Measurements from ENCODE around the gene DEXI.
"Not testable (repeated sequence)": the region's sequence is repeated elsewhere in the genome, so short reads cannot be mapped to it uniquely, and the experiment has no call there.

- TF ChIP-seq CTCF (conservative IDR thresholded peaks at IDR 0.05; ENCODE audit: low read depth, low read length); EZH2phosphoT487 (IDR thresholded peaks at IDR 0.05; ENCODE audit: borderline replicate concordance, low read length); EZH2 (IDR thresholded peaks at IDR 0.05; ENCODE audit: low read length, unreplicated experiment): not testable (repeated sequence)
These were observed 13.2 kb downstream of the DEXI start for GRCh38 chr16:10929097-10929496.

Measured in PC-3 (cell line).